ENCODE measurements around the gene PIMREG. TPM values are rescaled to one million over a fixed set of nuclear protein-coding genes. Genes with fewer than 3 reads are reported as not detected.

The PIMREG gene
- total and polyA plus RNA-seq, 2 donors, result 1.8 to 15.1 TPM

DNA sequence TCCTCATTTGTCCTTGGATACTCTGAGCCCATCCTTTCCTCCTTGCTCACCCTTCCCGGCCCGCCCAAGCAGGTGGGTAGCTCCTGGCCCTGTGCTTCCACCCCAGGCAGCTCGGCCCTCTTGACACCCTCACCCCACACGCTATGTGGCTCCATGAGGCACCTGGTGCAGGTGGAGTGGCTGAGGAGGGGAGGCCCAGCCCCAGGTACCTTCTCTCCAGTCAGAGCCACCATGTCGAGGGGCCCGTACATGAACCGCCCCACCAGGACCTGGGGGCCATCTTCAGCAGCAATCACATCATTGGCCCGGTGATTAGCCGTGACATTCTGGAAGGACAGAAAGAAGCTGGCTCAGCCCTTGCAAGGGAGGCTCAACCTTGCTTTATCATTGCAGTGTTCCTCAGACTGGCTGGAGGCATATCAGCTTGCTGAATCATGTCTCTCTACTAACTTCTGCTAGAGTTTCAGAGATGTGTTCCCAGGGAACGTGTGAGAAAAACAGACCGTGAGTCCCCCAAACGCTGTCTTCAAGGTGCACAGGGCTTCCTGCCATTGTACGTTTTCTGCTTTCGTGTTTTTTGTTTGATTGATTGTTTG lies 20.3 kb downstream of the PIMREG start:
- Histone ChIP-seq H3K9me3 (ENCODE audit: control insufficient read depth in 2 of 2, insufficient read depth in 1 of 2, low read length in 1 of 2) (no peaks in the 10 kb centered on the region), H3K4me1 (ENCODE audit: control insufficient read depth in 2 of 2, insufficient read depth in 2 of 2, low read length in 2 of 2) (no peaks in the 10 kb centered on the region), H3K27me3 (ENCODE audit: control insufficient read depth in 2 of 2, insufficient read depth in 1 of 2, low read length in 1 of 2) (no peaks in the 10 kb centered on the region), H3K4me3 (ENCODE audit: low read length in 2 of 2) (no peak overlapping the region), H3K27ac (ENCODE audit: low read depth in 1 of 2, low read length in 1 of 2) (no peak overlapping the region), H3K36me3 (ENCODE audit: control insufficient read depth in 2 of 2, insufficient read depth in 2 of 2, low read length in 1 of 2) (no peaks in the 10 kb centered on the region)
- 97% methylated on average over 14 of the region's 14 CpGs for WGBS
- DNase-seq (ENCODE audit: low read depth in 6 of 9, low spot score in 9 of 9), result no peak

DNA sequence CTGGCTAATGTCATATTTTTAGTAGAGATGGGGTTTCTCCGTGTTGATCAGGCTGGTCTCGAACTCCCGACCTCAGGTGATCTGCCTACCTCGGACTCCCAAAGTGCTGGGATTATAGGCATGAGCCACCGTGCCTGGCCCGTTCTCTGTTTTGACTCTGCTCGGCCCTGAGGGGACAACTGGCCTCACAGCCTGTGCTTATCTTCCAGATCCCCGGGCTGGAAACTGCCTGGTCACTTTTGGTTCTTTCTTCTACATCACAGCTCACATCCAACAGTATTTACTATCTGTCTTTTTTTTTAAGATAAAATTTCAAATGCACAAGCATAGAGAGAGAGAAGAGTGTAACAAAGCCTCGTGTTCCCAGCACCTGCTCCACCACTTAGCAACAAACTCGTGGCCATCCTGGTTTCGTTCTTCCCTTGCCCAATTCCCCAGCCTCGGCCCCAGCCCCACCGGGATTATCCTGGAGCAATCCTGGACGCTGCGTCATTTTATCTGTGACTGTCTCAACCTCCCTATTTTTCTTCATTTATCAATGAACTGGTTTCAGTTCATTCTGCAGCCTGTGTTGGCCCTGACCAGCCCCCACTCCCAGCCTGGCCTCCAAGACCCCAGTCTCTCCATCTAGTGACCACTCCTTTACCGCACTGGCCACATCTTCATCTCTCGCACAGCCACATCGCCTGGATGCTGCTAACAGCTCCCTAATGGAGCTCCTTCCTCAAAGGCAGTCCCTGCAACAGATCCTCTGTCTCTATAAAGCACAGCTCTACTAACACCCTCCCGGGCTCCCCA lies 21.1 kb downstream of the PIMREG start:
- H3K27me3 ChIP-seq (ENCODE audit: control insufficient read depth in 2 of 2, insufficient read depth in 1 of 2, low read length in 1 of 2), result no peaks in the 10 kb centered on the region
- H3K36me3 ChIP-seq (ENCODE audit: control insufficient read depth in 2 of 2, insufficient read depth in 2 of 2, low read length in 1 of 2), result no peaks in the 10 kb centered on the region
- no peak overlapping the region for H3K4me3 ChIP-seq (ENCODE audit: low read length in 2 of 2)
- no peak overlapping the region for H3K27ac ChIP-seq (ENCODE audit: low read depth in 1 of 2, low read length in 1 of 2)
- no peaks in the 10 kb centered on the region for H3K9me3 ChIP-seq (ENCODE audit: control insufficient read depth in 2 of 2, insufficient read depth in 1 of 2, low read length in 1 of 2)
- DNase-seq (ENCODE audit: low read depth in 6 of 9, low spot score in 9 of 9), result no peak
- WGBS, result 91% methylated on average over 19 of the region's 19 CpGs
- no peaks in the 10 kb centered on the region for H3K4me1 ChIP-seq (ENCODE audit: control insufficient read depth in 2 of 2, insufficient read depth in 2 of 2, low read length in 2 of 2)

DNA sequence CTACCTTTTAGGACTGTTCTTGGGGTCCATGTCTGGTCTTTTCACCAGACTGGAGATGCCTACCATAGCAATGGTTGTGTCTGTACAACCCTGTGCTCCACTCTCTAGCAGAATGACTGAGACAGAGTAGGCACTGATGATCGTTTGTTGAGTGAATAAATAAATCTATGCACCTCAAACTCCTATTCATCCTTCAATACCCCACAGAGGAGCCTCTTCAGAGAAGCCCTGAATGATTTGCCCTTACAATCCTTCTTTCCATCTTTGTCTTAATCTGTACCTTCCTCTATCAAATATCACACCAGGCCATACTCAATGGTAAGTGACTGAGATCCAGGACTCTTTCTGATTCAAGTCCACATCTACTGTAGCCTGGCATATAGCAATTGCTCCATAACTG lies 23.3 kb downstream of the PIMREG start:
- no peak for DNase-seq (ENCODE audit: low read depth in 6 of 9, low spot score in 9 of 9)
- Histone ChIP-seq H3K27me3 (ENCODE audit: control insufficient read depth in 2 of 2, insufficient read depth in 1 of 2, low read length in 1 of 2) (no peaks in the 10 kb centered on the region), H3K27ac (ENCODE audit: low read depth in 1 of 2, low read length in 1 of 2) (no peak overlapping the region), H3K9me3 (ENCODE audit: control insufficient read depth in 2 of 2, insufficient read depth in 1 of 2, low read length in 1 of 2) (no peaks in the 10 kb centered on the region), H3K36me3 (ENCODE audit: control insufficient read depth in 2 of 2, insufficient read depth in 2 of 2, low read length in 1 of 2) (no peaks in the 10 kb centered on the region), H3K4me3 (ENCODE audit: low read length in 2 of 2) (no peak overlapping the region), H3K4me1 (ENCODE audit: control insufficient read depth in 2 of 2, insufficient read depth in 2 of 2, low read length in 2 of 2) (no peaks in the 10 kb centered on the region)
- 83% methylated on average over 1 of the region's 1 CpG for WGBS

DNA sequence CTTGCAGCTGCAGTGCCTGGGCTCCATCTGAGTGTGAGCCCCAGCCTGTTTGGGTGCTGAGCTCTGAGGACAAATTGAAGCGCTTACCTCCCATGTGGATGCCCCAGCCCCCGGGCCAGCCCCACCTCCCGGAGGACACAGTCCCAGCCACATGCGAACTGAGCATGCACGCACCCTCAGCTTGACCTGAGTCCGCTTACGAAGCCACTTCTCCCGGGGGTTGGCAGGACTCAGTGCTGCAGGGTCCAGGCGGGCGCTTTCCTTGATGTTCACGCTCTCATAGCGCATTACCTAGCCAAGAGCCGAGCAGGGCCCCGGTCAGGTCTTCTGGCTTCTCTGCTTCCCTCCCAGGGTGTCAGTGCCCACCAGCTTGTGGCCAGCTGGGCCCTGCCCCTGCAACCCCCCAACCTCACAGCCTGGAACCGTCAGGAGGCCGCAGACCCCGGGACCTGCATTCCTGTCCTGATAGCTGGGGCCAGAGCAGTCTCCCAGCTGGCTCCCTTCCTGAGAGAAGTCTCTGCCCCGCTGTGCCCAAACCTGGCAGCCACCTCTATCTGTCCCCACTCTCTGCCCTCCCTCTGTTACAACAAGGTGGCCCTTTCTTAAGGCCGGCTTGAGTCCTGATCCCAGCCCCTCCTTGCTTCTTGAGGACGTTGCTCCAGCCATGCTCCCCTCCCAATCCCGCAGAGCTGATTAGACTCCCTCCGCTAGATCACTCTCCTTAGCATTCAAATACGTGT lies 24.0 kb downstream of the PIMREG start:
- Histone ChIP-seq H3K4me1 (ENCODE audit: control insufficient read depth in 2 of 2, insufficient read depth in 2 of 2, low read length in 2 of 2) (no peaks in the 10 kb centered on the region), H3K9me3 (ENCODE audit: control insufficient read depth in 2 of 2, insufficient read depth in 1 of 2, low read length in 1 of 2) (no peaks in the 10 kb centered on the region), H3K4me3 (ENCODE audit: low read length in 2 of 2) (no peak overlapping the region), H3K27ac (ENCODE audit: low read depth in 1 of 2, low read length in 1 of 2) (no peak overlapping the region), H3K36me3 (ENCODE audit: control insufficient read depth in 2 of 2, insufficient read depth in 2 of 2, low read length in 1 of 2) (no peaks in the 10 kb centered on the region), H3K27me3 (ENCODE audit: control insufficient read depth in 2 of 2, insufficient read depth in 1 of 2, low read length in 1 of 2) (no peaks in the 10 kb centered on the region)
- WGBS, result 96% methylated on average over 23 of the region's 23 CpGs
- no peak for DNase-seq (ENCODE audit: low read depth in 6 of 9, low spot score in 9 of 9)

DNA sequence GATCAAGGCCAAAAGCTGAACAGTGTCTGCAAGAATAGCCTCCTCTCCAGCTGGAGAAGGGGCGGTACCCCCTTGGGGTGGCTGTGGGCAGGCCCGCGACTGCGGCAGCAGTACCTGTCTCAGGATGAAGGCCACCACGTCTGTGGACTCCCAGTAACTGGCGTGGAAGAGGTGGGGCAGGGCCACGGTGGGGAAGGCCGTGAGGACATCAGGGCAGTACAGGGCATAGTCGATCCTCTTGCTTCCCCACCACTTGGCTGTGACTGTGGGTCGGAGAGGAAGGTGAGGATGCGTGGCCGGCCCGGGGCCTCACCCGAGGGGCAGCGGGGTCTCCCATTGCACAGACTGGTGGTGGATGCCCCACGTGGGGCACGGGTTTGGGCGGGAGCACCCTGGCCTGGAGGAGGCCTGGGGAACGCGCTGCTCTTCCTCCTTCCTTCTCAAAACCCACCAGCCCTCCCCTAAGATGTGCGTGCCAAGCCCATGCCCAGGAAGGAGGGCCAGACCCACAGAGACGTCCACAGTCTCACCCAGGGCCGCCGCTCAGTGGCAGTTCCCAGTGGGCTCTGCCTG lies 26.0 kb downstream of the PIMREG start:
- Histone ChIP-seq H3K36me3 (ENCODE audit: control insufficient read depth in 2 of 2, insufficient read depth in 2 of 2, low read length in 1 of 2) (no peaks in the 10 kb centered on the region), H3K4me3 (ENCODE audit: low read length in 2 of 2) (no peak overlapping the region), H3K9me3 (ENCODE audit: control insufficient read depth in 2 of 2, insufficient read depth in 1 of 2, low read length in 1 of 2) (peaks cover 0 to 1% of the 10 kb centered on the region in 2 donors), H3K27ac (ENCODE audit: low read depth in 1 of 2, low read length in 1 of 2) (no peak overlapping the region), H3K4me1 (ENCODE audit: control insufficient read depth in 2 of 2, insufficient read depth in 2 of 2, low read length in 2 of 2) (no peaks in the 10 kb centered on the region), H3K27me3 (ENCODE audit: control insufficient read depth in 2 of 2, insufficient read depth in 1 of 2, low read length in 1 of 2) (no peaks in the 10 kb centered on the region)
- no peak for DNase-seq (ENCODE audit: low read depth in 6 of 9, low spot score in 9 of 9)
- 94% methylated on average over 24 of the region's 24 CpGs for WGBS

DNA sequence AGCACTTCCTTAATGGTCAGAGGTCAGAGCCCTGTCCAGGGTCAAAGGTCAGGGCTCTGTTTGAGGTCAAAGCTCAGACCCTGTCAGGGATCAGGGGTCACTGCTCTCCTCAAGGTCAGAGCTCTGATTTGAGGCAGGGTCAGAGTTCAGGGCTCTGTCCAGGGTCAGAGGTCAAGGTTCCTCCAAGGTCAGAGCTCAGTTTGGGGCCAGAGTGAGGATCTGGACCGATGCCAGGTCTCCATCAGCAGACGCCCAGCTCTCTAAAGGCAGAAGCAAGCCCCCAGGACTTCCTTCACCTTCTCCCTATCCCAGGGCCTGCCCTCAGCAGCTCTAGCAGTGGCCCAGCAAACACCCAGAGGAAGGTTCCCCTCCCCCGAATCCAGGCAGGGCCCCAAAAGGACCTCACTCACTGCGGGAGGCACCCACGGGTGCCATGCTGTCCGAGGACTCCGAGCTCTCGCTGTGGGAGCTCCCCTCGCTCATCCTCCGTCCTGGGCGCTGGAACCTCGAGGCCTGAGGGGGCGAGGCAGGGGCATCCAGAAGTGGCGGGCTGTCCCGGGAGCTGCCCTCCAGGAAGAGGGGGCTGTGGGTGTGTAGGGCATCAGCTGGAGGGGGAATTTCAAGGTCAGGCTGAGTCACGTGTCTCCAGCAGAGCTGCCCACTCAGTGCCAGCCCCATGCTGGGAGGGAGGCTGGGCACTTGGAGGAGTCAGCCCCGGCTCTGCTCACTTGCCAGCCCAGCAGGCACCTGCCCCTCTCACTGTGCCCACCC lies 26.7 kb downstream of the PIMREG start:
- DNase-seq (ENCODE audit: low read depth in 6 of 9, low spot score in 9 of 9), result no peak
- Histone ChIP-seq H3K4me1 (ENCODE audit: control insufficient read depth in 2 of 2, insufficient read depth in 2 of 2, low read length in 2 of 2) (no peaks in the 10 kb centered on the region), H3K9me3 (ENCODE audit: control insufficient read depth in 2 of 2, insufficient read depth in 1 of 2, low read length in 1 of 2) (peaks cover 0 to 1% of the 10 kb centered on the region in 2 donors), H3K4me3 (ENCODE audit: low read length in 2 of 2) (no peak overlapping the region), H3K27ac (ENCODE audit: low read depth in 1 of 2, low read length in 1 of 2) (no peak overlapping the region), H3K36me3 (ENCODE audit: control insufficient read depth in 2 of 2, insufficient read depth in 2 of 2, low read length in 1 of 2) (no peaks in the 10 kb centered on the region), H3K27me3 (ENCODE audit: control insufficient read depth in 2 of 2, insufficient read depth in 1 of 2, low read length in 1 of 2) (no peaks in the 10 kb centered on the region)
- 94% methylated on average over 17 of the region's 17 CpGs for WGBS

DNA sequence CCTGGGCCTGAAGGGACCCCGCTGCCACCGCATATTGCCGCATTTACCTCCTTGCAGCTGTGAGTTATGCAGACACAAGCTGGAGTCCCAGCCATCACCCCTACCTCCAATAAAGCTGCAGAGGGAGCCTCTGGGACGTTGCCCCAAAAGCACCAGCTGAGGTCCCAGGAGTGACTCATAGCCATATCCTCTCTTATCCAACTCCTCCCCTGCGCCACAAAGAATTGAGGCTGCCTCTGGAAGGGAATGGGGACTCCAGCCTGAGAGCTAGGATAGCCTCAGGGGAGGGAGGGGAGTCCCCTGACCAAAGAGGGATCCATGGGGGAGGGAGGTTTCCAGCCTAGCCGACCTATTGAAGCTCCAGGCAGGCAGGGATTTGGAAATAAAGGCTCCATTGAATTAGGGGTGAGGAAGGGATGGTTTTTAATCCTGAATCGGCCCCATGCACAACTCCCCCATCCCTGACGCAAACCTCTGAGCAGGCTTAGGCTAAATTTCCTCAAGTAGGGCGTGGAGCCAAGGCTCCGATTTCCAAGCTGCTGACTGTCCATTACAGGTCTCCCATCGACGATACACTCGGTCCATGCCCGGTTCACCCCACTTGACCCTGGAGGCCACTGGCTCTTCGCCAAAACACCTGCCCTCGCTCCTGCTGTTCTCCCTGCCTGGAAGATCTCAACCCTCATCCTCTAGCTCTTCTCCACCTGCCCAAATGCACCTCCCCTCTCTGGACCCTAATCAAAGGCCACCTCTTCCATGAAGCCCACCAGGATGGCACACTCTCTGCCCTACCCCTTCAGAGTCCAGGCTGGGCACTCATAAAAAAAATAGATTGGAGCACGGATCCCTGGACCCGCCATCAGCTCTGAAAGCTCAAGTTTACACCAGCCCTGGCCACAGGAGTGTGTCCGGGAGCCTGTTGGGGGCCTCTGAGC lies 27.5 kb downstream of the PIMREG start:
- no peaks in the 10 kb centered on the region for H3K4me1 ChIP-seq (ENCODE audit: control insufficient read depth in 2 of 2, insufficient read depth in 2 of 2, low read length in 2 of 2)
- no peak overlapping the region for H3K4me3 ChIP-seq (ENCODE audit: low read length in 2 of 2)
- 90% methylated on average over 19 of the region's 19 CpGs for WGBS
- no peaks in the 10 kb centered on the region for H3K27me3 ChIP-seq (ENCODE audit: control insufficient read depth in 2 of 2, insufficient read depth in 1 of 2, low read length in 1 of 2)
- H3K36me3 ChIP-seq (ENCODE audit: control insufficient read depth in 2 of 2, insufficient read depth in 2 of 2, low read length in 1 of 2), result no peaks in the 10 kb centered on the region
- no peak for DNase-seq (ENCODE audit: low read depth in 6 of 9, low spot score in 9 of 9)
- no peak overlapping the region for H3K27ac ChIP-seq (ENCODE audit: low read depth in 1 of 2, low read length in 1 of 2)
- peaks cover 0 to 1% of the 10 kb centered on the region in 2 donors for H3K9me3 ChIP-seq (ENCODE audit: control insufficient read depth in 2 of 2, insufficient read depth in 1 of 2, low read length in 1 of 2)

DNA sequence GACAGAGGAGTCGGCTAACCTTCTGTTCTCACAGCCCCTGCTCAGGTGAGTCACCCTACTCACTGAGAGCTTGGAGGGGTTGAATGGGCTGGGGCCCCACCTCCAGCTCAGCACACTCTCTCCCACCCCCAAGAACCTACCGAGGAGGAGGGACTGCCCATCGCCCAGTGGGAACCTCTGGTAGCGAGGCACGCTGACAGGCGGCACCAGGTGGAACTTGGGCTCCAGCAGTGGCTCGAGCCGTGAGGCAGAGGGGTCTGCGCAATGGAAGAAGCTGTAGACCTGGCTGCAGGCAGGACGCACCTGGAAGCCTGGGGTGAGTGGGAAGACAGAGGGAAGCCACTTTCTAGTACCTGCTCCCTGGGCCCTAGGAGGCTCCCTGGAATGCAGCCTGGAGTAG lies 28.3 kb downstream of the PIMREG start:
- no peak for DNase-seq (ENCODE audit: low read depth in 6 of 9, low spot score in 9 of 9)
- no peaks in the 10 kb centered on the region for H3K36me3 ChIP-seq (ENCODE audit: control insufficient read depth in 2 of 2, insufficient read depth in 2 of 2, low read length in 1 of 2)
- H3K27me3 ChIP-seq (ENCODE audit: control insufficient read depth in 2 of 2, insufficient read depth in 1 of 2, low read length in 1 of 2), result no peaks in the 10 kb centered on the region
- peaks cover 0 to 1% of the 10 kb centered on the region in 2 donors for H3K9me3 ChIP-seq (ENCODE audit: control insufficient read depth in 2 of 2, insufficient read depth in 1 of 2, low read length in 1 of 2)
- no peak overlapping the region for H3K4me3 ChIP-seq (ENCODE audit: low read length in 2 of 2)
- no peaks in the 10 kb centered on the region for H3K4me1 ChIP-seq (ENCODE audit: control insufficient read depth in 2 of 2, insufficient read depth in 2 of 2, low read length in 2 of 2)
- no peak overlapping the region for H3K27ac ChIP-seq (ENCODE audit: low read depth in 1 of 2, low read length in 1 of 2)
- 98% methylated on average over 10 of the region's 10 CpGs for WGBS

Data from thymus (tissue), 11 donors.